K562 (cell line): Measurements from ENCODE around the gene CTNNBL1. TPM values are rescaled to one million over a fixed set of nuclear protein-coding genes. Genes with fewer than 3 reads are reported as not detected.

Experiments used
- ATAC-seq: fragments of 200-7000 bp; cut with Tn5 transposase; 3 replicates; pipeline ENCODE4 v1.9.1; 2020; ENCODE audit warnings: moderate library complexity
- BruUV-seq: library from RNA; stranded (reverse); fragments of 400-500 nt; replicated peaks from 2 replicates; lab custom pipeline; 2021; lab: Mats Ljungman, UMichigan
- CTCF ChIA-PET: fragments of 300-600 bp; formaldehyde crosslinking; extraction: SDS; loops from one replicate; lab custom pipeline; 2021; ENCODE audit warnings: low intra/inter-chr PET ratio; lab: Yijun Ruan, JAX
- POLR2A ChIA-PET: fragments of 300-600, 350-650 bp; sonication (Branson Sonifier 250); formaldehyde crosslinking; extraction: SDS; loops from one replicate; lab custom pipeline; 2021; ENCODE audit warnings: antibody characterized with exemption, inconsistent platforms; lab: Yijun Ruan, JAX
- DNase-seq, 4 experiments: peaks; one replicate each; pipeline versions ENCODE4 v3.0.0 to v3.0.0-alpha.2; 2011 to 2018; ENCODE audit warnings: low spot score in 3 of 4, mixed read lengths in 3 of 4; ENCODE audit errors: extremely low read depth in 1 of 4
- FAIRE-seq: peaks from 2 replicates; lab custom pipeline; 2011; peaks lifted over from hg19 to GRCh38; lab: Jason Lieb, UNC
- H2AFZ ChIP-seq: 2 replicates; pipeline ENCODE4 v1.6.0; 2011; ENCODE audit warnings: low read depth, low read length, control low read depth, inconsistent platforms
- H3K27ac ChIP-seq: fragments of 200-600 bp; 3 replicates; pipeline ENCODE4 v1.8.0; 2011; ENCODE audit warnings: low read depth, mild to moderate bottlenecking, control low read depth, inconsistent platforms, low read length, moderate library complexity, mixed read lengths; ENCODE audit errors: extremely low read depth
- H3K27me3 ChIP-seq, 2 experiments: fragments of 300-600 bp in 1 of 2; 2 replicates in 1 of 2; 3 replicates in 1 of 2; pipeline versions ENCODE4 v1.6.0 to v1.8.0; 2011; ENCODE audit warnings: inconsistent platforms in 2 of 2, low read length in 2 of 2, mild to moderate bottlenecking in 1 of 2, mixed read lengths in 1 of 2, moderate library complexity in 1 of 2; ENCODE audit not compliant: control insufficient read depth in 2 of 2, insufficient read depth in 2 of 2
- H3K36me3 ChIP-seq: fragments of 300-600 bp; 3 replicates; pipeline ENCODE4 v1.8.0; 2011; ENCODE audit warnings: mild to moderate bottlenecking, low read length, inconsistent platforms; ENCODE audit not compliant: control insufficient read depth, insufficient read depth
- H3K4me1 ChIP-seq, 2 experiments: fragments of 200-600 bp in 1 of 2; replicated peaks in 1 of 2; 2 replicates in 1 of 2; 3 replicates in 1 of 2; pipeline versions ENCODE4 v1.5.1 to v1.8.0; 2011; ENCODE audit warnings: inconsistent platforms in 2 of 2, low read length in 2 of 2, mild to moderate bottlenecking in 1 of 2, mixed read lengths in 1 of 2, moderate library complexity in 1 of 2; ENCODE audit not compliant: control insufficient read depth in 2 of 2, insufficient read depth in 2 of 2
- H3K4me2 ChIP-seq: 2 replicates; pipeline ENCODE4 v1.6.1; 2011; ENCODE audit warnings: low read length, control low read depth, inconsistent platforms, mixed read lengths; ENCODE audit not compliant: insufficient read depth
- H3K4me3 ChIP-seq: fragments of 200-600 bp; sonication (generic), shearing (Covaris generic); 2 replicates; pipeline ENCODE4 v1.5.1; 2016; ENCODE audit warnings: control low read depth, inconsistent platforms
- H3K79me2 ChIP-seq: fragments of 200-600 bp; 3 replicates; pipeline ENCODE4 v1.8.0; 2011; ENCODE audit warnings: low read length, inconsistent platforms; ENCODE audit not compliant: control insufficient read depth, insufficient read depth
- H3K9ac ChIP-seq, 2 experiments: 2 replicates each; pipeline versions ENCODE4 v1.6.0 to v1.6.1; 2011; ENCODE audit warnings: low read depth in 2 of 2, low read length in 2 of 2, control low read depth in 1 of 2, inconsistent platforms in 1 of 2, mild to moderate bottlenecking in 1 of 2, mixed read lengths in 1 of 2; ENCODE audit not compliant: insufficient read depth in 1 of 2
- H3K9me1 ChIP-seq: one replicate; pipeline ENCODE4 v1.6.0; 2011; ENCODE audit warnings: inconsistent platforms, mild to moderate bottlenecking, low read length, moderate library complexity; ENCODE audit not compliant: control insufficient read depth, insufficient read depth
- H3K9me3 ChIP-seq: replicated peaks from 2 replicates; pipeline ENCODE4 v1.5.1; 2011; ENCODE audit warnings: low read depth, low read length, inconsistent platforms; ENCODE audit not compliant: control insufficient read depth, insufficient read depth
- H4K20me1 ChIP-seq: replicated peaks from 2 replicates; pipeline ENCODE4 v1.6.1; 2011; ENCODE audit warnings: low read length, inconsistent platforms, mixed read lengths; ENCODE audit not compliant: control insufficient read depth, insufficient read depth
- HDAC2 ChIP-seq: fragments of 450-650 bp; IDR thresholded peaks from 2 replicates; pipeline ENCODE4 v1.6.1; 2016; ENCODE audit warnings: mild to moderate bottlenecking
- NBN ChIP-seq: fragments of 450-650 bp; IDR thresholded peaks from 2 replicates; pipeline ENCODE4 v1.6.1; 2016; ENCODE audit warnings: low read depth, mild to moderate bottlenecking
- NCOA4 ChIP-seq: fragments of 450-650 bp; IDR thresholded peaks from 2 replicates; pipeline ENCODE4 v1.6.1; 2018; ENCODE audit warnings: mild to moderate bottlenecking; ENCODE audit not compliant: partially characterized antibody
- NFIX ChIP-seq: fragments of 250-450 bp; sonication (Bioruptor Pico); IDR thresholded peaks from 2 replicates; pipeline ENCODE4 v1.4.0; 2020; ENCODE audit warnings: low read depth, mild to moderate bottlenecking, moderate library complexity
- RAD21 ChIP-seq, 2 experiments: fragments of 250-450 bp in 1 of 2; fragments of 450-650 bp in 1 of 2; sonication (Bioruptor Pico) in 1 of 2; formaldehyde crosslinking in 1 of 2; IDR thresholded peaks in 1 of 2; conservative IDR thresholded peaks in 1 of 2; 2 replicates each; pipeline versions ENCODE4 v1.4.0 to v1.8.0; 2020 to 2022; ENCODE audit warnings: mild to moderate bottlenecking in 2 of 2, moderate library complexity in 1 of 2
- RBFOX2 ChIP-seq: fragments of 200-400 bp; formaldehyde crosslinking; IDR thresholded peaks from 2 replicates; pipeline ENCODE4 v1.6.1; 2017; ENCODE audit warnings: low read depth, mild to moderate bottlenecking, low read length, moderate library complexity
- RBM17 ChIP-seq: fragments of 200-400 bp; formaldehyde crosslinking; IDR thresholded peaks from 2 replicates; pipeline ENCODE4 v1.6.1; 2017; ENCODE audit warnings: low read depth, mild to moderate bottlenecking, low read length, borderline replicate concordance
- SMAD2 ChIP-seq: fragments of 150-350 bp; IDR thresholded peaks from 2 replicates; pipeline ENCODE4 v1.6.1; 2014; ENCODE audit warnings: low read depth, mild to moderate bottlenecking, low read length
- XRCC3 ChIP-seq: fragments of 450-650 bp; IDR thresholded peaks from 2 replicates; pipeline ENCODE4 v1.6.1; 2017; ENCODE audit warnings: mild to moderate bottlenecking, moderate library complexity
- ZBED1 ChIP-seq: IDR thresholded peaks from 2 replicates; pipeline ENCODE4 v1.6.1; 2014
- ZNF140 ChIP-seq: fragments of 250-450 bp; sonication (Bioruptor Pico); IDR thresholded peaks from 2 replicates; pipeline ENCODE4 v1.8.0; 2021; ENCODE audit warnings: moderate library complexity, mild to moderate bottlenecking, inconsistent platforms
- WGBS: fragments of 100-300 bp; shearing (Covaris generic); methylation state at CpG from one replicate; pipeline ENCODE4 v1.1.6; 2016; ENCODE audit warnings: low coverage, mixed read lengths; ENCODE audit not compliant: insufficient coverage; ENCODE audit errors: missing lambda C conversion rate; 5-methylcytosine and 5-hydroxymethylcytosine counted together
- in situ Hi-C: fragments of 300-500 bp; cut with MboI; formaldehyde crosslinking; loops from 4 replicates; pipeline ENCODE4 v1.15.0; 2018; ENCODE audit warnings: inconsistent platforms, mixed read lengths
- intact Hi-C: fragments of 100-400 bp; cut with micrococcal nuclease; formaldehyde crosslinking; loops from 2 replicates; pipeline ENCODE4 v1.14.2; 2022
- polyA plus RNA-seq, 8 experiments: library from polyadenylated mRNA; depleted of rRNA in 4 of 8; stranded (reverse) in 5 of 8; unstranded in 3 of 8; fragments of >200 nt; fragmentation: Nextera tagmentation in 2 of 8; fragmentation: Illumina TruSeq in 1 of 8; extraction: Ambion mirVana in 2 of 8; extraction: Trizol in 1 of 8; gene quantifications; 2 replicates each; pipeline versions ENCODE4 v1.2.1 to v1.2.3, GENCODE V29; 2011 to 2014; ENCODE audit warnings: inconsistent platforms in 1 of 8, missing spikeins in 1 of 8
- total RNA-seq, 7 experiments: library from RNA; depleted of rRNA in 6 of 7; stranded (reverse); fragments of >200 nt in 6 of 7; fragmentation: Illumina TruSeq in 2 of 7; extraction: Trizol in 2 of 7; gene quantifications; 2 replicates each; pipeline versions ENCODE4 v1.2.1 to v1.2.3, GENCODE V29; 2011 to 2021; ENCODE audit warnings: low replicate concordance in 1 of 7
- TF ChIP-seq, protein P1 (sequence below): IDR thresholded peaks from 3 replicates; pipeline ENCODE4 v1.6.1; 2011; ENCODE audit warnings: borderline replicate concordance, mild to moderate bottlenecking, moderate library complexity; ENCODE audit not compliant: insufficient read length; ENCODE audit errors: extremely low read depth
- TF ChIP-seq, protein P2 (sequence below): fragments of 450-650 bp; IDR thresholded peaks from 2 replicates; pipeline ENCODE4 v1.6.1; 2016; ENCODE audit warnings: low read depth

CTNNBL1 gene
- total and polyA plus RNA-seq, 9 of the 15 experiments (the other 6 are each of a cell fraction or from before 2014, with no cell fraction given), result 32.4 to 85.6 (median 43.6) TPM

DNA sequence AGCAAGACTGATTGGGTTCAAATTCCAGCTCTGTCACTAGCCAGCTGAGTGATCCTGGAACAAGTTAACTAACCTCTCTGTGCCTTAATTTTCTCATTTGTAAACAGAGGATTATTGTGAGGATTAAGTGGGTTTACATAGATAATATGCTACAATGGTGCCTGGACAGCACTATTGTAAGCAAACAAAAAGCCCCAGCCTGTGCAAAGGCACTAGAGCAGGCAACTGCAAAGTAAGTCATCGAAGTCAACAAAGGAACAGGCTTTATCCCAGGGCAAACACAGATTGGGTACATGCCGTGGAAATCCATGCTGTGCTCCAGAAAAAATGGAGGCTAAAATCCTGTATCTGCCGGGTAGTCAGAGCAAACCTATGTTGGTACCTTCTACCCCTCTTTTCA, 43.2 kb upstream of the CTNNBL1 start:
- POLR2A ChIA-PET, result no interaction called here
- FAIRE-seq (no peak), ATAC-seq (no peak)
- WGBS, result 0% methylated on average over 3 of the region's 3 CpGs
- Histone ChIP-seq H3K9me3 (no peaks in the 10 kb centered on the region), H3K9me1 (no peaks in the 10 kb centered on the region)
- TF ChIP-seq XRCC3 (no peak), NFIX (no peak), RBM17 (no peak), ZBED1 (no peak), NBN (no peak), NCOA4 (no peak), ZNF140 (no peak), RBFOX2 (no peak), SMAD2 (no peak), RAD21 (CRISPR knock-in tag; conservative IDR thresholded peaks at IDR 0.05 in 1 of 2, IDR thresholded peaks at IDR 0.05 in 1 of 2) (no peak), HDAC2 (no peak)
- TF ChIP-seq, protein P1, sequence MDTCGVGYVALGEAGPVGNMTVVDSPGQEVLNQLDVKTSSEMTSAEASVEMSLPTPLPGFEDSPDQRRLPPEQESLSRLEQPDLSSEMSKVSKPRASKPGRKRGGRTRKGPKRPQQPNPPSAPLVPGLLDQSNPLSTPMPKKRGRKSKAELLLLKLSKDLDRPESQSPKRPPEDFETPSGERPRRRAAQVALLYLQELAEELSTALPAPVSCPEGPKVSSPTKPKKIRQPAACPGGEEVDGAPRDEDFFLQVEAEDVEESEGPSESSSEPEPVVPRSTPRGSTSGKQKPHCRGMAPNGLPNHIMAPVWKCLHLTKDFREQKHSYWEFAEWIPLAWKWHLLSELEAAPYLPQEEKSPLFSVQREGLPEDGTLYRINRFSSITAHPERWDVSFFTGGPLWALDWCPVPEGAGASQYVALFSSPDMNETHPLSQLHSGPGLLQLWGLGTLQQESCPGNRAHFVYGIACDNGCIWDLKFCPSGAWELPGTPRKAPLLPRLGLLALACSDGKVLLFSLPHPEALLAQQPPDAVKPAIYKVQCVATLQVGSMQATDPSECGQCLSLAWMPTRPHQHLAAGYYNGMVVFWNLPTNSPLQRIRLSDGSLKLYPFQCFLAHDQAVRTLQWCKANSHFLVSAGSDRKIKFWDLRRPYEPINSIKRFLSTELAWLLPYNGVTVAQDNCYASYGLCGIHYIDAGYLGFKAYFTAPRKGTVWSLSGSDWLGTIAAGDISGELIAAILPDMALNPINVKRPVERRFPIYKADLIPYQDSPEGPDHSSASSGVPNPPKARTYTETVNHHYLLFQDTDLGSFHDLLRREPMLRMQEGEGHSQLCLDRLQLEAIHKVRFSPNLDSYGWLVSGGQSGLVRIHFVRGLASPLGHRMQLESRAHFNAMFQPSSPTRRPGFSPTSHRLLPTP, result no peak
- TF ChIP-seq, protein P2, sequence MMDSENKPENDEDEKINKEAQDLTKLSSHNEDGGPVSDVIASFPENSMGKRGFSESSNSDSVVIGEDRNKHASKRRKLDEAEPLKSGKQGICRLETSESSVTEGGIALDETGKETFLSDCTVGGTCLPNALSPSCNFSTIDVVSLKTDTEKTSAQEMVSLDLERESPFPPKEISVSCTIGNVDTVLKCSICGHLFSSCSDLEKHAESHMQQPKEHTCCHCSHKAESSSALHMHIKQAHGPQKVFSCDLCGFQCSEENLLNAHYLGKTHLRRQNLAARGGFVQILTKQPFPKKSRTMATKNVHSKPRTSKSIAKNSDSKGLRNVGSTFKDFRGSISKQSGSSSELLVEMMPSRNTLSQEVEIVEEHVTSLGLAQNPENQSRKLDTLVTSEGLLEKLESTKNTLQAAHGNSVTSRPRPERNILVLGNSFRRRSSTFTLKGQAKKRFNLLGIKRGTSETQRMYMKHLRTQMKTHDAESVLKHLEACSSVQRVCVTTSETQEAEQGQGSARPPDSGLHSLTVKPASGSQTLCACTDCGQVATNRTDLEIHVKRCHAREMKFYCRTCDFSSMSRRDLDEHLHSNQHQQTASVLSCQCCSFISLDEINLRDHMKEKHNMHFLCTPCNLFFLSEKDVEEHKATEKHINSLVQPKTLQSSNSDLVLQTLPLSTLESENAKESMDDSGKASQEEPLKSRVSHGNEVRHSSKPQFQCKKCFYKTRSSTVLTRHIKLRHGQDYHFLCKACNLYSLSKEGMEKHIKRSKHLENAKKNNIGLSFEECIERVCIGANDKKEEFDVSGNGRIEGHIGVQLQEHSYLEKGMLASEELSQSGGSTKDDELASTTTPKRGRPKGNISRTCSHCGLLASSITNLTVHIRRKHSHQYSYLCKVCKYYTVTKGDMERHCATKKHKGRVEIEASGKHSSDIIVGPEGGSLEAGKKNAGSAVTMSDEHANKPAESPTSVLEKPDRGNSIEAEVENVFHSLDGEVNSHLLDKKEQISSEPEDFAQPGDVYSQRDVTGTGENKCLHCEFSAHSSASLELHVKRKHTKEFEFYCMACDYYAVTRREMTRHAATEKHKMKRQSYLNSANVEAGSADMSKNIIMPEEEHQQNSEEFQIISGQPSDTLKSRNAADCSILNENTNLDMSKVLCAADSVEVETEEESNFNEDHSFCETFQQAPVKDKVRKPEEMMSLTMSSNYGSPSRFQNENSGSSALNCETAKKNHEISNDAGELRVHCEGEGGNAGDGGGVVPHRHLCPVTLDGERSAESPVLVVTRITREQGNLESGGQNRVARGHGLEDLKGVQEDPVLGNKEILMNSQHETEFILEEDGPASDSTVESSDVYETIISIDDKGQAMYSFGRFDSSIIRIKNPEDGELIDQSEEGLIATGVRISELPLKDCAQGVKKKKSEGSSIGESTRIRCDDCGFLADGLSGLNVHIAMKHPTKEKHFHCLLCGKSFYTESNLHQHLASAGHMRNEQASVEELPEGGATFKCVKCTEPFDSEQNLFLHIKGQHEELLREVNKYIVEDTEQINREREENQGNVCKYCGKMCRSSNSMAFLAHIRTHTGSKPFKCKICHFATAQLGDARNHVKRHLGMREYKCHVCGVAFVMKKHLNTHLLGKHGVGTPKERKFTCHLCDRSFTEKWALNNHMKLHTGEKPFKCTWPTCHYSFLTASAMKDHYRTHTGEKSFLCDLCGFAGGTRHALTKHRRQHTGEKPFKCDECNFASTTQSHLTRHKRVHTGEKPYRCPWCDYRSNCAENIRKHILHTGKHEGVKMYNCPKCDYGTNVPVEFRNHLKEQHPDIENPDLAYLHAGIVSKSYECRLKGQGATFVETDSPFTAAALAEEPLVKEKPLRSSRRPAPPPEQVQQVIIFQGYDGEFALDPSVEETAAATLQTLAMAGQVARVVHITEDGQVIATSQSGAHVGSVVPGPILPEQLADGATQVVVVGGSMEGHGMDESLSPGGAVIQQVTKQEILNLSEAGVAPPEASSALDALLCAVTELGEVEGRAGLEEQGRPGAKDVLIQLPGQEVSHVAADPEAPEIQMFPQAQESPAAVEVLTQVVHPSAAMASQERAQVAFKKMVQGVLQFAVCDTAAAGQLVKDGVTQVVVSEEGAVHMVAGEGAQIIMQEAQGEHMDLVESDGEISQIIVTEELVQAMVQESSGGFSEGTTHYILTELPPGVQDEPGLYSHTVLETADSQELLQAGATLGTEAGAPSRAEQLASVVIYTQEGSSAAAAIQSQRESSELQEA, result no peak
- TF ChIP-seq, all 486 proteins: peak for 0
- Histone ChIP-seq H2AFZ (no peak overlapping the region), H3K4me1 (no peaks in the 10 kb centered on the region), H3K4me2 (no peak overlapping the region), H3K27ac (no peak overlapping the region), H3K9ac (no peak overlapping the region), H3K4me3 (no peak overlapping the region), H3K27me3 (peaks cover 10 to 22% of the 10 kb centered on the region in 2 experiments; a peak in 4 of 5 replicates), H4K20me1 (no peaks in the 10 kb centered on the region; the same call in 1 of the 2 replicates), H3K79me2 (no peaks in the 10 kb centered on the region), H3K36me3 (no peaks in the 10 kb centered on the region)
- CTCF ChIA-PET, result interaction anchor here (1.8 kb wide), 1 partner anchor 342 kb away, joined by 9 read pairs; no protein-coding TSS in a partner anchor
- DNase-seq, result no peak
- intact Hi-C loops, result loop anchor here (10.0 kb wide), 2 partner anchors 244 to 344 kb away; no protein-coding TSS in a partner anchor
- BruUV-seq, result no TSS peak
- in situ Hi-C loops, result no loop called here
